HPDE6-E6E7 (cell line): ENCODE data around the gene RBL2.
"Not testable (repeated sequence)": the region's sequence is repeated elsewhere in the genome, so short reads cannot be mapped to it uniquely, and the experiment has no call there.

ENCODE experiments used
- DNase-seq: peaks from one replicate; pipeline ENCODE4 v3.0.0; 2011; ENCODE audit warnings: missing footprints; ENCODE audit errors: extremely low spot score

Gene RBL2

DNA sequence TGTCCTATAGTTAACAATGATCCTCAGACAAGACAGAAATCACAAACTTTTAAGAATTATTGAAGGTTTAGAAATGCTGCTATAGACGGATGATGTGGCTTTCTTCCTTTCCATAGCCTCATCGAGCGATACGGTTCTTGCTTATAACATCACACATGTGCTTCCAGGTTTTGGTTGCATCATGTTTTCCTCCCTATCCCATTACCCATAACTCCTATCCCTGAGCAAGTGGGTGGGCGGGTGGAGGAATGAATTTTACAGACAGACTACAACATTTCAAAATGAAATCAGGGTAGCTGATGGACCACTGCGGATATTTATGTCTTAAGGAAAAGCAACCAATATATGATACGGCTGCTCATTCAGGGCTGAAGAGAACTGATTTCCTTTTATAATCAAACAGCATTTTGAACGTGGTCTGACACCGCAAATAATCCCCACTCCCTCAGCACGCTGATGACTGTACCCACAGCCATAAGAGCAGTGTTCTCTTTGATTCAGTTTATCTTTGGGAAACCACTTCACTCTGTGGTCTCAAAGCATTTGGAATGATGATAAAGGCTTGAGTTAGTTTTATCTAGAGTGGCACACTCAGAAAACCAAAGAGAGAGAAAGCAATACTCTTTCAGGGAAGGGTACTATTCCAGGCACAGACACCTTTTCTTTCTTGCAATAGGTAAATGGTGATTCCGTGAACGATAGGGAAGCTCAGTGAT, 73.4 kb downstream of the RBL2 start:
- no peak for DNase-seq

DNA sequence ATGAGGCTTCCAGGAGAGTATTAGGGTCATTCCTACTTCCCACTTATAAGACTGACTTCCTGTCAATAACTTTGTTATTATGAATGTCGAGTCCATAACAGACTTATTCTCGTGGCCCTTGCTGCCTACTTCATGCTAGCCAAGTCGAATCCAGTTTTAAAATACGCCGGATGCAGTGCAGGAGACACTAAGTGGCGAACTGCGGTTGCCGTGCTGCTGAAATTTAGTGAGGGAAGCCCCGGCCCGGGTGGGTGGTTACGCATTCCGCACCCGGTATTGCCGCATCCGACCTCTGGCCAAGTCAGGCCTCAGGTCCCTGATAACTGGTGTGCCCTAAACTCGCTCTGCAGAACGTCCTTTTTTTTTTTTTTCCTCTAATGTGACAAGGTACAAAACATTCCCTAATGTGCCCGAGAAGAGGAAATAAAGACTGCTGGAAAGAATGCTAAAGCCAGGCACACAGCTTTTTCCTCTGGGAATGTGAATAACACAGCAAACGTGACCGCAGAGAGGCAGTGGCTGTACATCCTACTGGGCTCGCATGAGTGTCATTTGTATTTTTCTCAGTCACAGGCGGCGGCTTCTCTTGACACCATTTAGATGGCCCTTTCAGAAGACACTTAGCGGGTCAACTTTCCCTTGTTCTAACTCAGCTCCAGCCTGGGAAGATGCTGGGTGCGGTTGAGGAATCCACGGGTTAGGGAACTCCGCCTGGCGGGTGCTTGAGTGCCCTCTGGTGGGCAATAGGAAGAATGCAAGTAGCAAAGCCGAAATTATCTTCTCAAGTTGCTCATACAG, 75.8 kb downstream of the RBL2 start:
- peak; percentile 72 for DNase-seq

DNA sequence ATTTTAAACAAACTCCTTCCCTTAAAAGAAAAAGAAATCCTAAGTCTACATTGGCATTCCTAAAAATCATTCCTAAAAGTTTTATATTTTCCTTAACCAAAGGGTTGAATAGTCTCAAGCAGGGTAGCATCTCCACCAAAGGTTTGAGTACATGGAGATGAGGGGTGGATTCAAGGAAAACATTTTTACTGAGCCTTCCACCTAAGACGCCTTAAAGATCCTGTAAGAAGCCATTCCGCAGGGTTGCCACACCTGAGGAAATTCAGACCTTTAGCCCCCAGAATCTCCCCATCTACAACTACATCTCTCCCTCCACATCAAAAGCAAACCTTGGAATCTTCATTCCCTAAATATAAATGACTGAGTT, 76.4 kb downstream of the RBL2 start:
- no peak for DNase-seq

DNA sequence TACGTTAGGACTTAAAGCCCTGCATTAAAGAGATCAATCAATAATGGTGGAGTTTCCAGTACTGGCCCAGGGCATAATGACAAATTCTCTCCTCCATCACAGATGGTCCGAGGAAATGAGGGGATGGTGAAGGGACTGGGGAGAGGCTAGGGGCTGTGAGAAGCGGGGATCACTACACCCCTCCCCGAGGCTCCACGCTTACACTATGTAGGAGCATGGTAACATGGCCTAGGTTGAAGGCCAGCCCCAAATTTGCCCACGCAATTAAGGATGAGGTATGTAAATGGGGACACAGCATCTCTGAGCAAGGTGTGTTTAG, 76.8 kb downstream of the RBL2 start:
- DNase-seq = no peak

DNA sequence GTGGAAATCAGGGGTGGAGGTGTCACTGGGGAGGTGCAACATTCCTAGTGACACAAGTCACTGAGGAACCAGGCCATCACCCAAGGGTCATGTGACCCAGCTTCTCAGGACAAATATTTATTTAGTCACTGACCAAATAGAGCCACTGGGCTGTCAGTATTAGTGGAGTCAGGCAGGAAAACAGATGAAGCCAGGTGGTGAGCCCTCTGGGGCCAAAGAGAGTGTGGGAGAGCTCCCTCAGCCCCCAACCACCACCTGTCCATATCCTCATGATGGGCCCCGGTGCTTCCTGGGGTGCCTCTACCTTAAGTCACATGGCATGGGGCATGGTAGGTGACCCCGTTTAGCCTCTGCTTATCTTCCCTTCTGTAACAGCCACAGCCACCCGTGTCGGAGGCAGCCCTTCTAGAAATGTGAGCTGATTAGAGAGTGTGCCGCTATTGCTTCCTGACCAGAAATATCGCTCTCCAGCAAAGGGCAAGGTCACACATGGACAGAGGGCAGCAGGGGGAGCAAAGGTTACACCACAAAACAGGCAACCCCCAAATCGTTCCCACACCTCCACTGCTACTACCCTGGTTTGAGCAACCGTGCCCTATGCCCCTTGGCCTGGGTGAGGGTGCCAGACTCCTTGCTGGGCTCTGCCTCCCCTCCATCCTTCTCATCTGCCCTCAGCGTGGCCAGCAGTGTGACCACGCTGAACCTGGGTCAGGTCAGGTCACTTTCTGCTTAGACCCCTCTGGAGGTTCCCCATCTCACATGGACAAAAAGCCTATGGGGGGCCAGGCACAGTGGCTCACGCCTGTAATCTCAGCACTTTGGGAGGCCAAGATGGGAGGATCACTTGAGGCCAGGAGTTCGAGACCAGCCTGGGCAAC, 77.4 kb downstream of the RBL2 start:
- no peak for DNase-seq

DNA sequence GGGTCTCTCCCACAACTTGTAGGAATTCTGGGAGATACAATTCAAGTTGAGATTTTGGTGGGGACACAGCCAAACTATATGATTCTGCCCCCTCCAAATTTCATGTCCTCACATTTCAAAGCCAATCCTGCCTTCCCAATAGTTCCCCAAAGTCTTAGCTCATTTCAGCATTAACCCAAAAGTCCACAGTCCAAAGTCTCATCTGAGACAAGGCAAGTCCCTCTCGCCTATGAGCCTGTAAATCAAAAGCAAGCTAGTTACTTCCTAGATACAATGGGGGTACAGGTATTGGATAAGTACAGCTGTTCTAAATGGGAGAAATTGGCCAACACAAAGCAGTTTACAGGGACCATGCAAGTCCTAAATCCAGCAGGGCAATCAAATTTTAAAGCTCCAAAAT, 78.5 kb downstream of the RBL2 start:
- DNase-seq = not testable (repeated sequence)

DNA sequence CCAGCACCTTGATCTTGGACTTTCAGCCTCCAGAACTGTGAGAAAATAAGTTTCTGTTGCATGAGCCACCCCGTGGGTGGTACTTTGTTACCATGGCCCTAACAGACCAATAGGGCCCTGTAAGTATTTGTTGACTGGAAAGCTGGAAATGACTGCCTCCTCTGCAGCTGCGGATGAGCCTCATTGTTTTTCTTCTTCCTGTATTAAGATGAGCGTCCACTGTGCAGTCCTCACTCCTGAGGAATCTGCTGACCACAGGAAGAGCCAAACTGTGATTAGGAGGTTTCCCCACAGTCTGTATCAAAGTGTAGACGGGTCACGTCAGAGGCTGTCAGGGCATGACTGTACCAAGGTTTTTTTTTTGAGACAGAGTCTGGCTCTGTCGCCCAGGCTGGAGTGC, 81.0 kb downstream of the RBL2 start:
- no peak for DNase-seq

DNA sequence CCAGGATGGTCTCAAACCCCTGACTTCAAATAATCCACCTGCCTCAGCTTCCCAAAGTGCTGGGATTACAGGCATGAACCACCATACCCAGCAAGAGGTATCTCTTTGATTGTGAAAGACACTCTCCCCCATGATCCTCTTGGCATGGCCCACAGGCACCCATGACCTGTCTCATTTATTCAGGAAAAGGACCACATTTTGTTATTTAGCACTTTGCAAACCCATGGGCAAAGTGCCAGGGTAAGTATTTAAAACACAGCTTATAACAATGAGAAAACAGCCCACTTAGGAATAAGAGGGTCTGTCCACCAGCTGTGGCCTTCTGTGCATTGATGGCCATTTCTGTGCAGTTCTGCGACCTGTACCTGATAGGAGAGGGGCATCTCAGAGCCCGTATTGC, 81.5 kb downstream of the RBL2 start:
- DNase-seq = no peak

DNA sequence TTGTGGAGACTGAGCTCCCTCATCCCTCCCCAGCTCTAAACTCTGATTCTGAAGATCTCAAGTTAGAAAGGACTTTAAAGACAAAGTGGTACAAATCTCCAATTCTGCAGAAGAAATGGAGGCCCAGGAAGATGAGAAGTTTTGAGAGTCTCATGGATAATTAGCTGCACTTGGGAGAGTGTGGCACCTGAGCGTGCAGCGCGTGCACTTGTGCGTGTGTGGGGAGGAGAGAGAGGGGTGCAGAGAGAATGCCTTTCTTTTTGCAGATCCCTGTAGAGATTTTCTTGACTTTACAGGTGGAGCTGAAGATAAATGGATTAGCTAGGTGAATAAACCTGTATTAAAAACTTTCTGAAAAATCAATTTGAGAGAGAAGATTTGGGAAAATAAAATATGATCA, 83.6 kb downstream of the RBL2 start:
- no peak for DNase-seq

DNA sequence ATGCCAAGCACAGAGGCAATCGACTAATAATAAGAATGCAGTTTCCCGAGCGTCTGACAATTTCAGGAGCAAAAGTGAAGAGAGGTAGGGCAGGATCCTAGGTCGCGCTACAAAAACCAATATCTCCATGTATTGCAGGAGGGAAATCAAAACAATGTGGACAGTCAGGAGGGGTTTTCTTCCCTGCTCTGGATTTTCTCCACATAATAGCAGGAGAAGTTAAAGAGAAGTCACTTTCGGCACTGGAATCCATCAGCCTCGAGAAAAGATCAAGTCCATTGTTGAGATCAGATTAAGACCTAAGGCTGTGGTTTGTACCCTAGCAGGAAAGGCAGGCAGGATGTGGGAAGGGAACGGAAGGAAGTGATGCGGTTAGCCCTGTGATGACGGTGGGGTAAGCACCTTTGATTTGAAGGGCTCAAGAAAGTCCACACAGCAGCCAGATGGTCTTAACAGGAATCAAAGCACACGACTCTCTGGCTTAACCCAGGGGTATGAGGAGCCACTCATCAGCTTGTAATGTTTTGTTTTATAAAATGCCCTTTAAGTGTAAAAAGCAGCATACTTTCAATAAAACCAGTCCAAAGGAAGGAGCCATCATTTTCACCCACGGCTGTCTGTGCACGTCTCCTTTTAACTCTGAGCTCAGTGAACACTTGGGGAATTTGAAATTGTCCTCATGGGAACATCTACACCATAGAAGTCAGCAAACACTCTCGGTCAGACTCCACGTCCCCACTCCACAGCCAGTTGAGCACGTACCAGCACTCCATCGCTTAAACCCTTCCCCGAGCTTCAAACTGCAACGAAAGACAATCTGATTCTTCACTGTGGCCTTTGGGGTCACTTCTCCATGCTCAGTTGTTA, 84.5 kb downstream of the RBL2 start:
- no peak for DNase-seq

DNA sequence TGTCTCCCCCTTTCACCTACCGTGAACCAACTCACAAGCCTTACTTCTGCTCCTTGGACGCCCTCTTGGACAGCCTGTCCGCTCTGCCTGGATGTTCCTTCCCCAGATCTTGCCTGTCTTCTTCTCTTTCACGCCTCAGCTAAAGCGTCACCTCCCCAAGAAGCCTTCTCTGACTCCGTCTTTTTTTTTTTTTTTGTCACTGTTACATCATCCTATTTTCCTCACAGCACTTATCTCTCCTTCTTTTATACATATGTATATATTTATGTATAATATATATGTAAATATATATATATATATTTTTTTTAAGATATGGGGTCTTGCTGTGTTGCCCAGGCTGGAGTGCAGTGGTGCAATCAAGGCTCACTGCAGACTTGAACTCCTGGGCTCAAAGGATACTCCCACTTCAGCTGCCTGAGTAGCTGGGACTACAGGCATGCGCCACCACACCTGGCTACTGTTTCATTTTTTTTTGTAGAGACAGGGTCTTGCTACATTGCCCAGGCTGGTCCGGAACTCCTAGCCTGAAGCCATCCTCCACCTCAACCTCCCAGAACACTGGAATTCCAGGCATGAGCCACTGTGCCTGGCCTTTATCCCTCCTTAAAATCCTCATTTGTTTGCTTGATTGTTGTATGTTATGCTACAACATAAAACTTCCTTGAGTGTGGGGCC, 85.3 kb downstream of the RBL2 start:
- DNase-seq = no peak

DNA sequence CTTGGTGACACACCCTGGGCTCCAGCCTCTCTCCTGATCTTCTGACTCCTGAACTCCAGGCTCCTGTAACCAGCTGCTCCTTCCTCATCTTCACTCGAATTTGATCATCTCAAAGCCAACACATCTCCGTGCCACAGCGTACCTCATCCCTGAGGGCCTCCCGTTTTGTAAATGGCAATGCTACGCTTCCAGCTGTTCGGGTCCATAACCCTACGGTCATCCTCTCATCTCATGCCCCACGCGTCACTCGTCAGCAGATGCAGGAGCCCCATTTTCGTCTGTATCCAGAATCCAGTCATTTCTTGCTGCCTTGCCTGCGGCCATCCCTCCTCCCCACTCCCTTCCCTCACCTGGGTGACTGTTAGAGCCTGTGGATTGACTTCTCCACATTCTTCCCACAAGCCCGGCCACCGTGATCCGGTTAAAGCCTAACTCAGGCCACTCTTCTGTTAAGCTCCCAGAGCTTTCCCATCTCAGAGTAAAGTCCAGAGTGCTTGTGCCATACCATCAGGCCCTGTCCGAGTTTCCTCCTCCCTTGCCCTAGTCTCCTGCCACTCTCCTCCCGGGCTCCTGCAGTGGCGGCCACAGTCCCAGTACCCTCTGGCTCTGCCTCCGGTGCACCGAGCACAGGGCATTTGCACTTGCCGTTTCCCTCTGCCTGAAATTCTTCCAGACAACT, 89.0 kb downstream of the RBL2 start:
- no peak for DNase-seq

DNA sequence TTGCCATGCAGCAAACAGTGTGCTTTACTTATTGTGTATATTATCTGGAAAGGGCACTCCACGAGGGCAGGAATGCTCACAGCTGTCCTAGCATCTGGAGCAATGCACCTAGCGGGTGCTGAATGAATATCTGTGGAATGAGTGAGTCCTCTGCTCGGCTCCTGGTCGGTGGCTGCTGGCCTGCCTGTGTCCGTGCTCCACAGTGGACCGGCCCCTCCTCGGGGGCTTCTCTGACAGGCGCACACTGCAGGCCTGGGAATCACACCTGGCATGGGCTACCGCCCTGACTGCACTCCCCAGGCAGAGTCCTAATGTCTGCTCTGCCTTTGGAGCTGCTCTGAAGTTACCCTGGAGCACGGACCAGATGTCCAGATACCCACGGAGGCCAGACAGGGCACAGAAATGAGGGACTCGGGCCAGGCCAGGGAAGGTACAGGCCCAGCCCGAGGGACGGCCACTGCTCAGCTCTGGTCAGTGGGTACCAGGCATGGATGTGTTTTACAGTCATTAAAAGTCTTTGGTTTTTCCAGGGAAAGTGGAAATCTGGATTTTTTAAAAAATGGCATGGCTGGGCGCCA, 89.8 kb downstream of the RBL2 start:
- no peak for DNase-seq

DNA sequence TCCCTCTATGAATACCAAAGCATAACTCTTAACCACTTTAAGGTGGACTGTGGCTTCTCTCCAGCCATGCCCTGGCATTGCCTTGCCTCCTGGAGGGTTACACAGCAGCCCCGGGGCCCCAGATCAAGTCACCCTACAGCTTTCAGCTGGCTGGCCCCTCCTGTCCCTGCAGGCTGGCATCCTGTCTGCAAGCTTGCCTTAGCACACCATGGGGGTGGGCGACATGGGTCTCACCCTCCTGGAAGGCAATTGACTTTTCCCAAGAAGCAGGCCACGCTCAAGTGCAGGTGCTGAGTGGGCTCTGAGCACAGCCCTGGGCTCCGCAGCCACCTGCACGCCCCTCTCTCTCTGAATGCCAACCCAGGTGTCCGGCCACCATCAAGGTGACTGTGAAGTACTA, 94.5 kb downstream of the RBL2 start:
- no peak for DNase-seq

DNA sequence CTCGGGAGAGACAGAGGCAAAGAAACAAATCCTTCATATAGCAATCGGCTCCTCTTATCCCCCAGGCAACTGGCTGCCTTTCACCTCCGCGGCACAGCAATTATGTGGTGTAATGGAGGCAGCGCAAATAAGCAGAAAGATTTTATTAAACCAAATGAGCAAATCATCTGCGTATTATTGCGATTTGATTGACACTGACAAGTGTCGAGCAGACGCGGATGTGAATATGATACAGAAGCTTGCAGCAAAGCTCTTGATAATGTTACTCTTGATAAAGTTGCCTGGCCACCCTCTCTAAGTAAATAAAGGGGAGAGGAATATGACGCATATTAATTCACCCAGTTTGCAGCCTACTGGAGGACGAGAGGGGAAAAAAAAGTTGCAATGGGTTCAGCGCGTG, 95.2 kb downstream of the RBL2 start:
- no peak for DNase-seq

DNA sequence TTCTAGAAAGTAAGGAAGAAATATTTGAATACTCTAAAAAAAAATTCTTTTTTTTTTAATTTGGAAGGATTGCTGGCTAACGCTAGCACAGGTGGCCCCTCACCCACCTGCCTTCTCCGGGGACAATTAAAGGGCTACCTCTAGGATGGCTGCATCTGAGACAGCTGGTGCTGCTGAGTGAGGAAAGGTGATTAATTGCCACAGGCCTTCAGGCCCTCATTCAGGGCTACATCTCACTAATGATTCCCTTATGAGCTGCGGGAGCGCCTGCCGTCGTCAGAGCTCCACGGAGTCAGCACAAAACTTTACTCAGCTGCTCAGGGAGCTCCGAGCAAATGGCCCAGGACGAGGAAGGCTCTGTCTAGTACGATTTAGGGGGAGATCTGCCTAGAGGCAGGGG, 95.8 kb downstream of the RBL2 start:
- DNase-seq = no peak

DNA sequence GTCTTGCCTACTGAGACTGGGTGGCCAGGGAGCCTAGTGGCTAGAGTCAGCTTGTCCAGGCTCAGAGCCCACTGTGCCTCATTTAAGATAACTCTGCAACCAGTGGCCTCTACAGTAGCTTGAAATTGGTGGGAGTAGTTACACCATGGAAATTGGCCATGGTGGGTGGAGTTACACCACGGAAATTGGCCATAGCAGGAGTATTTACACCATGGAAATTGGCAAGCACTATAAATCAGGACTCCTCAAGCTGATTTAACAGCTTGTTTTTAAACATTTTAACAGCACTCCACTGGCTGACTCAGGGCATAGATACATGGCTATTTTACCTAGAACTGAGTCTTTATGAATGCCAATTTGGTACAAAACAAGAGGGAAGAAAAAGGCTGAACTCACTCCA, 96.5 kb downstream of the RBL2 start:
- no peak for DNase-seq

DNA sequence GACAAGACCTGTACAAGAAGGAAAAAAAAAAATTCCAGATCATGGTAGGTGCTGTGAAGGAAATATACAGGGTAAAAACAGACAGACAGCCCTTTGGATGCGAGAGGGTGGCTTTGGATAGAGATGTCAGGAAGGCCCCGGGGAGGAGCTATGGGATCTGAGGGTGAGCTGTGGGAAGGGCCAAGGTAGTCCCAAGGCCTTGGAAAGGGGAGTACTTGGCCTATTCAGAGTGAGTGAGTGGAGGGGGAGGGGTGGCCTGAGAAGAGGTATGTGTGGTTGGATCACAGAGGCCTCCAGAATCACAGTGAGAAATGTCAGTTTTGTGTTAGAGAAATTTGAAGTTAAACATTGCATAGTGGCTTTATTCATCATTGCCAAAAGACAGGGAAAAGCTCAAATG, 99.9 kb downstream of the RBL2 start:
- DNase-seq = no peak

DNA sequence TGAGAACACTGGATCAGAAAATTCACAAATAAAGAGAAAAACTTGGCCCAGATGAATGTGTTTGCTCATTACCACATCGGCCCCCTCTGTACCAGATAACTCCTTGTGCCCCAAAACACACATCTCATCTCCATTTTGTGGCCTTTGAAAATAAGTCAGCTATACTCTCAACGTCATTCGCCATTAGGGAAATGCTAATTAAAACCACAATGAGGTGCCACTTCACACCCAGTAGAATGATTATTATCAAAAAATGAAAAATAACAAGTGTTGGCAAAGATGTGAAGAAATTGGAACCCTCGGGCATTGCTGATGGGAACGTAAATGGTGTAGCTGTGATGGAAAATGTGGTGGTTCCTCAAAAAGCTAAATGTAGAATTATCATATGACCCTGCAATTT, 103.4 kb downstream of the RBL2 start:
- DNase-seq = no peak

DNA sequence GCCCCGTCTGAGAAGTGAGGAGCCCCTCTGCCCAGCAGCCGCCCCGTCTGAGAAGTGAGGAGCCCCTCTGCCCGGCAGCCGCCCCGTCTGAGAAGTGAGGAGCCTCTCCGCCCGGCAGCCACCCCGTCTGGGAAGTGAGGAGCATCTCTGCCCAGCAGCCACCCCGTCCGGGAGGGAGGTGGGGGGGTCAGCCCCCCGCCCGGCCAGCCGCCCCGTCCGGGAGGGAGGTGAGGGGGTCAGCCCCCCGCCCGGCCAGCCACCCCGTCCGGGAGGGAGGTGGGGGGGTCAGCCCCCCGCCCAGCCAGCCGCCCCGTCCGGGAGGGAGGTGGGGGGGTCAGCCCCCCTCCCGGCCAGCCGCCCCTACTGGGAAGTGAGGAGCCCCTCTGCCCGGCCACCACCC, 105.1 kb downstream of the RBL2 start:
- DNase-seq = not testable (repeated sequence)
